Measurements from ENCODE around the gene EIF4E2.

EIF4E2 gene

GRCh38 chr2:232598293-232598692, 47.8 kb downstream of the EIF4E2 start:
- no peak for ATAC-seq
- TF ChIP-seq ZC3H10 (CRISPR knock-in tag; IDR thresholded peaks at IDR 0.05) (no peak), CSRNP3 (CRISPR knock-in tag; IDR thresholded peaks at IDR 0.05) (no peak), TCF4 (CRISPR knock-in tag; IDR thresholded peaks at IDR 0.05; ENCODE audit: borderline replicate concordance) (no peak), ARNTL (CRISPR knock-in tag; IDR thresholded peaks at IDR 0.05; ENCODE audit: borderline replicate concordance, low read depth) (no peak), RARB (CRISPR knock-in tag; IDR thresholded peaks at IDR 0.05) (no peak), GLIS3 (CRISPR knock-in tag; IDR thresholded peaks at IDR 0.05) (no peak), OSR1 (CRISPR knock-in tag; IDR thresholded peaks at IDR 0.05) (no peak), ZNF70 (CRISPR knock-in tag; IDR thresholded peaks at IDR 0.05) (no peak), TOX (CRISPR knock-in tag; IDR thresholded peaks at IDR 0.05; ENCODE audit: borderline replicate concordance) (no peak)
- TF ChIP-seq, protein P1, sequence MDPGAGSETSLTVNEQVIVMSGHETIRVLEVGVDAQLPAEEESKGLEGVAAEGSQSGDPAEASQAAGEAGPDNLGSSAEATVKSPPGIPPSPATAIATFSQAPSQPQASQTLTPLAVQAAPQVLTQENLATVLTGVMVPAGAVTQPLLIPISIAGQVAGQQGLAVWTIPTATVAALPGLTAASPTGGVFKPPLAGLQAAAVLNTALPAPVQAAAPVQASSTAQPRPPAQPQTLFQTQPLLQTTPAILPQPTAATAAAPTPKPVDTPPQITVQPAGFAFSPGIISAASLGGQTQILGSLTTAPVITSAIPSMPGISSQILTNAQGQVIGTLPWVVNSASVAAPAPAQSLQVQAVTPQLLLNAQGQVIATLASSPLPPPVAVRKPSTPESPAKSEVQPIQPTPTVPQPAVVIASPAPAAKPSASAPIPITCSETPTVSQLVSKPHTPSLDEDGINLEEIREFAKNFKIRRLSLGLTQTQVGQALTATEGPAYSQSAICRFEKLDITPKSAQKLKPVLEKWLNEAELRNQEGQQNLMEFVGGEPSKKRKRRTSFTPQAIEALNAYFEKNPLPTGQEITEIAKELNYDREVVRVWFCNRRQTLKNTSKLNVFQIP (CRISPR knock-in tag; IDR thresholded peaks at IDR 0.05; ENCODE audit: borderline replicate concordance, low read depth) = no peak

DNA sequence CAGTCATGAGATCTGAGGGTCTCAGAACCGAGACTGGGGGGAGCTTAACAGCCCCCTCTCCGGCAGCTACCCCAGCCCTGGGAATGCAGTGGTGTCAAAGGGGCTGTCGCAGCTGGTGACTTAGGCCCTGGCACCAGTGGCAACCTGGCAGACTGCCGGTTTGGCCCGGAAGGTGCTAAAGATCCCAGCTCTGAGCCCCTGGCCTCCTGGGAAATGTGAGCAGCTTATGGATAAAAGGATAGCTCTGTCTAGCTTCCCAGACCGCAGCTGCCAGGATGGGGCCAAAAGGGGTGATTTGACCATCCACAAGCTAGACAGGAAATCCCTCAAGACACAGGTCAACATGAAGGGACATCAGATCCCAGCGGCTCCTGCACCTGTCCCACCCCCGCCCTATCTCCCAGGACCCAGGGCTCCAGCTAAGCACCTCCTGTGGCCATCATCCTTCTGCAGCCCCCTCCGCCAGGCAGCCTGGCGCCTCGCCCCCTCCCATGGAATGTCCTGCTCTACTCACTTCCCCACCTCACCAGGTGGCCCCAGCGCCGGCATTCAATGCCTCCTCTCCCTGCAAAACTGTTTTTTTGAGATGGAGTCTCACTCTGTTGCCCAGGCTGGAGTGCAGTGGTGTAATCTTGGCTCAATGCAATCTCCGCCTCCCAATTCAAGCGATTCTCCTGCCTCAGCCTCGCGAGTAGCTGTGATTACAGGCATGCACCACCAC, 49.7 kb downstream of the EIF4E2 start:
- ATAC-seq = no peak
- TF ChIP-seq ZFP3 (CRISPR knock-in tag; IDR thresholded peaks at IDR 0.05) (no peak), TCF4 (CRISPR knock-in tag; IDR thresholded peaks at IDR 0.05; ENCODE audit: borderline replicate concordance) (no peak), ZFP30 (CRISPR knock-in tag; IDR thresholded peaks at IDR 0.05) (no peak), TOX (CRISPR knock-in tag; IDR thresholded peaks at IDR 0.05; ENCODE audit: borderline replicate concordance) (no peak), ZNF565 (CRISPR knock-in tag; conservative IDR thresholded peaks at IDR 0.05; ENCODE audit: low read depth) (no peak), CSRNP3 (CRISPR knock-in tag; IDR thresholded peaks at IDR 0.05) (no peak), SNAI2 (CRISPR knock-in tag; IDR thresholded peaks at IDR 0.05) (no peak), OSR1 (CRISPR knock-in tag; IDR thresholded peaks at IDR 0.05) (no peak), PATZ1 (CRISPR knock-in tag; IDR thresholded peaks at IDR 0.05; ENCODE audit: borderline replicate concordance) (no peak), TSHZ2 (CRISPR knock-in tag; IDR thresholded peaks at IDR 0.05) (no peak), PPARA (CRISPR knock-in tag; IDR thresholded peaks at IDR 0.05; ENCODE audit: borderline replicate concordance) (no peak), ISL1 (CRISPR knock-in tag; IDR thresholded peaks at IDR 0.05) (no peak), GLIS3 (CRISPR knock-in tag; IDR thresholded peaks at IDR 0.05) (no peak), ZNF8 (CRISPR knock-in tag; IDR thresholded peaks at IDR 0.05) (no peak)

GRCh38 chr2:232603283-232603682, 52.8 kb downstream of the EIF4E2 start:
- no peak for ATAC-seq
- TF ChIP-seq BACH2 (CRISPR knock-in tag; IDR thresholded peaks at IDR 0.05; ENCODE audit: borderline replicate concordance) = no peak
